Erythroblast (primary cell): ENCODE measurements around the gene BLNK.

Experiments
- GATA1 ChIP-seq: IDR thresholded peaks from 2 replicates; pipeline ENCODE4 v1.6.1; 2011; ENCODE audit warnings: low read depth, mild to moderate bottlenecking, control low read depth, low read length, moderate library complexity
- POLR2A ChIP-seq: IDR thresholded peaks from 2 replicates; pipeline ENCODE4 v1.6.1; 2011; ENCODE audit warnings: mild to moderate bottlenecking, low read length

GRCh38 chr10:96289218-96289910 lies 18.0 kb upstream of the BLNK start:
- TF ChIP-seq POLR2A, result no peak
- no peak for TF ChIP-seq GATA1
